Cardiac muscle cell (in vitro differentiated cells and primary cell): ENCODE data around the gene RPL13A. TPM values are rescaled to one million over a fixed set of nuclear protein-coding genes. Genes with fewer than 3 reads are reported as not detected.

Experiments
- DNase-seq, 2 donors: peaks; one replicate each; pipeline versions ENCODE4 v3.0.0 to v3.0.0-alpha.2; 2010 to 2017; ENCODE audit warnings: low read depth in 1 of 2, low spot score in 1 of 2
- H3K27ac ChIP-seq: fragments of 200-600 bp; sonication (generic); 2 replicates; pipeline ENCODE4 v1.5.1; 2016
- H3K27me3 ChIP-seq: fragments of 200-600 bp; sonication (generic); 2 replicates; pipeline ENCODE4 v1.6.0; 2016; ENCODE audit warnings: control low read depth
- H3K36me3 ChIP-seq: fragments of 200-600 bp; sonication (generic); 2 replicates; pipeline ENCODE4 v1.5.1; 2016; ENCODE audit warnings: control low read depth
- H3K4me1 ChIP-seq: fragments of 200-600 bp; sonication (generic); 2 replicates; pipeline ENCODE4 v1.8.1; 2017; ENCODE audit warnings: low read depth, mild to moderate bottlenecking, mixed run types
- H3K4me3 ChIP-seq: fragments of 200-600 bp; sonication (generic); 2 replicates; pipeline ENCODE4 v1.5.1; 2016; ENCODE audit warnings: mild to moderate bottlenecking
- H3K9me3 ChIP-seq: fragments of 200-600 bp; sonication (generic); 2 replicates; pipeline ENCODE4 v1.5.1; 2017; ENCODE audit warnings: low read depth, mild to moderate bottlenecking, control low read depth
- CTCF ChIP-seq: IDR thresholded peaks from 2 replicates; pipeline ENCODE4 v1.5.1; 2012; ENCODE audit warnings: low read depth, mild to moderate bottlenecking, low read length
- polyA plus RNA-seq: library from polyadenylated mRNA; unstranded; fragments of >200 nt; fragmentation: Nextera tagmentation; extraction: Ambion mirVana; gene quantifications from 2 replicates; pipeline ENCODE4 v1.2.1, GENCODE V29; 2016
- total RNA-seq: library from RNA; depleted of rRNA; stranded (reverse); fragments of >200 nt; gene quantifications from 2 replicates; pipeline ENCODE4 v1.2.3, GENCODE V29; 2016

RPL13A gene
- total and polyA plus RNA-seq, 2 experiments from 2014 or later: 752 to 2,232 TPM

- H3K4me1 ChIP-seq: no peaks in the 10 kb centered on the region
- DNase-seq: no peak
- peaks cover 3% of the 10 kb centered on the region for H3K36me3 ChIP-seq
- no peak overlapping the region for H3K4me3 ChIP-seq
- H3K27ac ChIP-seq: no peak overlapping the region
- TF ChIP-seq CTCF: no peak
- no peaks in the 10 kb centered on the region for H3K9me3 ChIP-seq
- H3K27me3 ChIP-seq: no peaks in the 10 kb centered on the region
Observed at GRCh38 chr19:49461656-49462055, 25.8 kb upstream of the RPL13A start.

GRCh38 chr19:49462492-49462891 lies 24.9 kb upstream of the RPL13A start:
- Histone ChIP-seq H3K36me3 (peaks cover 3% of the 10 kb centered on the region), H3K27ac (no peak overlapping the region), H3K4me3 (no peak overlapping the region), H3K27me3 (no peaks in the 10 kb centered on the region), H3K9me3 (no peaks in the 10 kb centered on the region), H3K4me1 (no peaks in the 10 kb centered on the region)
- no peak for DNase-seq
- no peak for TF ChIP-seq CTCF

GRCh38 chr19:49463960-49464740 lies 23.3 kb upstream of the RPL13A start:
- H3K36me3 ChIP-seq: peaks cover 3% of the 10 kb centered on the region
- H3K27me3 ChIP-seq: no peaks in the 10 kb centered on the region
- H3K4me1 ChIP-seq: no peaks in the 10 kb centered on the region
- no peak overlapping the region for H3K27ac ChIP-seq
- no peak for DNase-seq
- H3K9me3 ChIP-seq: no peaks in the 10 kb centered on the region
- TF ChIP-seq CTCF: no peak
- H3K4me3 ChIP-seq: no peak overlapping the region

GRCh38 chr19:49465371-49465770 lies 22.0 kb upstream of the RPL13A start:
- no peak for TF ChIP-seq CTCF
- H3K4me3 ChIP-seq: no peak overlapping the region
- no peak overlapping the region for H3K27ac ChIP-seq
- no peak for DNase-seq
- no peaks in the 10 kb centered on the region for H3K4me1 ChIP-seq
- no peaks in the 10 kb centered on the region for H3K36me3 ChIP-seq
- H3K9me3 ChIP-seq: no peaks in the 10 kb centered on the region
- H3K27me3 ChIP-seq: no peaks in the 10 kb centered on the region

GRCh38 chr19:49468199-49468598 lies 19.2 kb upstream of the RPL13A start:
- H3K27ac ChIP-seq: no peak overlapping the region
- DNase-seq: no peak
- no peaks in the 10 kb centered on the region for H3K27me3 ChIP-seq

More at GRCh38 chr19:49468199-49468598, 19.2 kb upstream of the RPL13A start:
- no peak overlapping the region for H3K4me3 ChIP-seq
- no peaks in the 10 kb centered on the region for H3K4me1 ChIP-seq
- H3K36me3 ChIP-seq: no peaks in the 10 kb centered on the region
- H3K9me3 ChIP-seq: no peaks in the 10 kb centered on the region
- no peak for TF ChIP-seq CTCF
